OCI-LY7 (cell line): ENCODE data around the gene THRB.

Experiments used
- CTCF ChIP-seq: fragments of 200-600 bp; sonication (generic); conservative IDR thresholded peaks from 2 replicates; pipeline ENCODE4 v1.5.1; 2014; ENCODE audit warnings: mild to moderate bottlenecking, antibody characterized with exemption, low read length, moderate library complexity, mixed read lengths
- EZH2phosphoT487 ChIP-seq: fragments of 200-600 bp; sonication (generic); IDR thresholded peaks from 2 replicates; pipeline ENCODE4 v1.6.1; 2018; ENCODE audit warnings: low read depth, borderline replicate concordance, mild to moderate bottlenecking, mixed run types, antibody characterized with exemption, low read length, moderate library complexity, mixed read lengths

GRCh38 chr3:24507776-24508422, 13.2 kb upstream of the THRB start:
- TF ChIP-seq CTCF (no peak), EZH2phosphoT487 (no peak)
